ENCODE data around the gene C17orf113.

DNA sequence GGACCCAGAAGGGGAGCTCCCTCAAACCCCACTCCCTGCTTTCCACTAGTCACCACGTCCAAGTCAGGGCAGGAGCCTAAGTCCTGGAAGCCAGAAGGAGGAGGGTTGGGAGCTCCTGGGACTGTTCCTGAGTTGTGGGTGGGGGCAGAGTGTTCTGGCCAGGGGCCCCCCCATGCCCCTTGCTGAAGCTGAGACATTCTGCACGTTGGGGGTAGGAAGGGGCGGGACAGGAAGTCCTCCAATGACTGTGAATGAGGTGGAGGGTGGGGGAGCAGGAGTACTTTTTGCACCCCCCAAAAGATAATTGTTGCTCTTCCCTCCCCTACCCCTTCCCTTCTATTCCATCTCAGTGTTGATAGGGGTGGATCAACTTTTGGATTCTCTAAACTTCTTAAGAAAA is 21.4 kb upstream of the C17orf113 start:
- TF ChIP-seq, protein P1, sequence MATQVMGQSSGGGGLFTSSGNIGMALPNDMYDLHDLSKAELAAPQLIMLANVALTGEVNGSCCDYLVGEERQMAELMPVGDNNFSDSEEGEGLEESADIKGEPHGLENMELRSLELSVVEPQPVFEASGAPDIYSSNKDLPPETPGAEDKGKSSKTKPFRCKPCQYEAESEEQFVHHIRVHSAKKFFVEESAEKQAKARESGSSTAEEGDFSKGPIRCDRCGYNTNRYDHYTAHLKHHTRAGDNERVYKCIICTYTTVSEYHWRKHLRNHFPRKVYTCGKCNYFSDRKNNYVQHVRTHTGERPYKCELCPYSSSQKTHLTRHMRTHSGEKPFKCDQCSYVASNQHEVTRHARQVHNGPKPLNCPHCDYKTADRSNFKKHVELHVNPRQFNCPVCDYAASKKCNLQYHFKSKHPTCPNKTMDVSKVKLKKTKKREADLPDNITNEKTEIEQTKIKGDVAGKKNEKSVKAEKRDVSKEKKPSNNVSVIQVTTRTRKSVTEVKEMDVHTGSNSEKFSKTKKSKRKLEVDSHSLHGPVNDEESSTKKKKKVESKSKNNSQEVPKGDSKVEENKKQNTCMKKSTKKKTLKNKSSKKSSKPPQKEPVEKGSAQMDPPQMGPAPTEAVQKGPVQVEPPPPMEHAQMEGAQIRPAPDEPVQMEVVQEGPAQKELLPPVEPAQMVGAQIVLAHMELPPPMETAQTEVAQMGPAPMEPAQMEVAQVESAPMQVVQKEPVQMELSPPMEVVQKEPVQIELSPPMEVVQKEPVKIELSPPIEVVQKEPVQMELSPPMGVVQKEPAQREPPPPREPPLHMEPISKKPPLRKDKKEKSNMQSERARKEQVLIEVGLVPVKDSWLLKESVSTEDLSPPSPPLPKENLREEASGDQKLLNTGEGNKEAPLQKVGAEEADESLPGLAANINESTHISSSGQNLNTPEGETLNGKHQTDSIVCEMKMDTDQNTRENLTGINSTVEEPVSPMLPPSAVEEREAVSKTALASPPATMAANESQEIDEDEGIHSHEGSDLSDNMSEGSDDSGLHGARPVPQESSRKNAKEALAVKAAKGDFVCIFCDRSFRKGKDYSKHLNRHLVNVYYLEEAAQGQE (IDR thresholded peaks at IDR 0.05; ENCODE audit: insufficient read depth in 1 of 2, low read depth in 2 of 2, low read length in 2 of 2): no peak
- no peak for TF ChIP-seq POLR2AphosphoS5 (IDR thresholded peaks at IDR 0.05; ENCODE audit: low read depth, low read length)
- TF ChIP-seq TAF1 (IDR thresholded peaks at IDR 0.05; ENCODE audit: borderline replicate concordance, insufficient read depth, low read length): no peak

All from PFSK-1 (cell line).